Measurements from ENCODE around the gene OTUD5. TPM values are rescaled to one million over a fixed set of nuclear protein-coding genes. Genes with fewer than 3 reads are reported as not detected.

The OTUD5 gene
- polyA plus RNA-seq, 3 donors = 65.9 to 68.3 (median 66.0) TPM

- no peak for DNase-seq
These were observed 17.6 kb upstream of the OTUD5 start for GRCh38 chrX:48975041-48975440.

GRCh38 chrX:48974574-48974973 lies 17.2 kb upstream of the OTUD5 start:
- no peak for DNase-seq

- no peak for DNase-seq
These were observed 16.6 kb upstream of the OTUD5 start for GRCh38 chrX:48974033-48974432.

GRCh38 chrX:48972220-48973164 lies 15.1 kb upstream of the OTUD5 start:
- DNase-seq = no peak

- DNase-seq = no peak
These were observed 14.1 kb upstream of the OTUD5 start, which contains the start of gene KCND1 for GRCh38 chrX:48971249-48972219. Gene KCND1, minus strand, starts transcription at chrX:48971844. Its CDS starts 1,573 bp downstream, at chrX:48970271.

- DNase-seq = no peak
These were observed 12.1 kb upstream of the OTUD5 start for GRCh38 chrX:48969471-48969870.

- DNase-seq = no peak
These were observed 11.0 kb upstream of the OTUD5 start for GRCh38 chrX:48968377-48968776.

GRCh38 chrX:48966796-48967579 lies 9.6 kb upstream of the OTUD5 start:
- DNase-seq = no peak

GRCh38 chrX:48965959-48966358 lies 8.6 kb upstream of the OTUD5 start:
- no peak for DNase-seq

GRCh38 chrX:48961585-48962091 lies 4.2 kb upstream of the OTUD5 start:
- no peak for DNase-seq

- DNase-seq = no peak
These were observed 2.9 kb upstream of the OTUD5 start for GRCh38 chrX:48960291-48960690.

- no peak for DNase-seq
These were observed 1.3 kb upstream of the OTUD5 start for GRCh38 chrX:48958635-48959094.

- DNase-seq = peak; percentile 95
These were observed 624 bp upstream of the OTUD5 start for GRCh38 chrX:48957827-48958634.

GRCh38 chrX:48956728-48957414 lies 536 bp downstream of the OTUD5 start:
- DNase-seq = no peak

GRCh38 chrX:48948589-48948988 lies 8.8 kb downstream of the OTUD5 start:
- no peak for DNase-seq

- no peak for DNase-seq
These were observed 11.7 kb downstream of the OTUD5 start for GRCh38 chrX:48945517-48946348.

- no peak for DNase-seq
These were observed 14.5 kb downstream of the OTUD5 start for GRCh38 chrX:48942895-48943294.

GRCh38 chrX:48940404-48940955 lies 16.9 kb downstream of the OTUD5 start:
- DNase-seq = no peak
